Breast epithelium (tissue), 3 donors: ENCODE results near the gene USP20.

Experiments used
- CTCF ChIP-seq, 3 donors: fragments of 450-650 bp; IDR thresholded peaks; one replicate each; pipeline ENCODE4 v1.5.1; 2016 to 2017; ENCODE audit warnings: antibody characterized with exemption in 3 of 3, mild to moderate bottlenecking in 3 of 3, moderate library complexity in 3 of 3
- POLR2A ChIP-seq: fragments of 450-650 bp; IDR thresholded peaks from one replicate; pipeline ENCODE4 v1.6.1; 2016; ENCODE audit warnings: antibody characterized with exemption, mild to moderate bottlenecking, moderate library complexity

- TF ChIP-seq POLR2A (no peak), CTCF (IDR thresholded peaks at IDR 0.05) (no peak)
Measured at GRCh38 chr9:129860653-129861446, 25.6 kb downstream of the USP20 start.
